Mesenchymal stem cell (in vitro differentiated cells and primary cell): Measurements from ENCODE around the gene RPTOR.

Source experiments
- DNase-seq: peaks from one replicate; pipeline ENCODE4 v3.0.0-alpha.2; 2013
- H2AFZ ChIP-seq: one replicate; pipeline ENCODE4 v1.6.1; 2013; ENCODE audit warnings: low read depth, mild to moderate bottlenecking, control low read depth, inconsistent platforms, low read length, moderate library complexity
- H2AK5ac ChIP-seq: 2 replicates; pipeline ENCODE4 v1.6.1; 2013; ENCODE audit warnings: low read length, moderate library complexity, mild to moderate bottlenecking, inconsistent platforms; ENCODE audit not compliant: severe bottlenecking
- H2BK120ac ChIP-seq: one replicate; pipeline ENCODE4 v1.6.1; 2013; ENCODE audit warnings: low read depth, mild to moderate bottlenecking, inconsistent platforms, low read length, moderate library complexity
- H2BK12ac ChIP-seq, 2 experiments: one replicate each; pipeline ENCODE4 v1.6.1; 2013; ENCODE audit warnings: inconsistent platforms in 2 of 2, low read length in 2 of 2, mild to moderate bottlenecking in 2 of 2, moderate library complexity in 2 of 2, control low read depth in 1 of 2
- H2BK15ac ChIP-seq: one replicate; pipeline ENCODE4 v1.6.1; 2013; ENCODE audit warnings: mild to moderate bottlenecking, low read depth, inconsistent platforms; ENCODE audit not compliant: poor library complexity, severe bottlenecking
- H2BK5ac ChIP-seq: 2 replicates; pipeline ENCODE4 v1.6.1; 2013; ENCODE audit warnings: low read depth, mild to moderate bottlenecking, low read length, control low read depth, inconsistent platforms; ENCODE audit not compliant: poor library complexity, severe bottlenecking
- H3K14ac ChIP-seq, 2 experiments: one replicate each; pipeline ENCODE4 v1.6.1; 2013; ENCODE audit warnings: inconsistent platforms in 2 of 2, low read length in 2 of 2, control low read depth in 1 of 2, mild to moderate bottlenecking in 1 of 2, moderate library complexity in 1 of 2
- H3K18ac ChIP-seq, 2 experiments: one replicate each; pipeline ENCODE4 v1.6.1; 2013; ENCODE audit warnings: inconsistent platforms in 2 of 2, low read length in 2 of 2, control low read depth in 1 of 2, low read depth in 1 of 2, mild to moderate bottlenecking in 1 of 2
- H3K23ac ChIP-seq, 2 experiments: one replicate each; pipeline ENCODE4 v1.6.1; 2013; ENCODE audit warnings: inconsistent platforms in 2 of 2, low read length in 2 of 2, mild to moderate bottlenecking in 2 of 2, moderate library complexity in 2 of 2, control low read depth in 1 of 2
- H3K27ac ChIP-seq: 2 replicates; pipeline ENCODE4 v1.5.1; 2013; ENCODE audit warnings: mild to moderate bottlenecking, moderate library complexity, low read length, control low read depth, inconsistent platforms; ENCODE audit not compliant: poor library complexity, severe bottlenecking
- H3K27me3 ChIP-seq, 2 experiments: 2 replicates each; pipeline versions ENCODE4 v1.6.1 to v1.7.0; 2013; ENCODE audit warnings: low read length in 2 of 2, mild to moderate bottlenecking in 2 of 2, moderate library complexity in 2 of 2, control low read depth in 1 of 2, inconsistent platforms in 1 of 2; ENCODE audit not compliant: control insufficient read depth in 1 of 2, insufficient read depth in 1 of 2
- H3K36me3 ChIP-seq, 2 experiments: 2 replicates each; pipeline versions ENCODE4 v1.6.1 to v1.7.0; 2013; ENCODE audit warnings: low read length in 2 of 2, control low read depth in 1 of 2, inconsistent platforms in 1 of 2, low read depth in 1 of 2, mild to moderate bottlenecking in 1 of 2; ENCODE audit not compliant: insufficient read depth in 2 of 2, control insufficient read depth in 1 of 2
- H3K4ac ChIP-seq, 2 experiments: one replicate each; pipeline ENCODE4 v1.6.1; 2013; ENCODE audit warnings: inconsistent platforms in 2 of 2, low read length in 2 of 2, mild to moderate bottlenecking in 2 of 2, moderate library complexity in 2 of 2, control low read depth in 1 of 2, low read depth in 1 of 2
- H3K4me1 ChIP-seq: 2 replicates; pipeline ENCODE4 v1.6.1; 2013; ENCODE audit warnings: low read depth, low read length, control low read depth; ENCODE audit not compliant: control insufficient read depth, insufficient read depth
- H3K4me2 ChIP-seq: 2 replicates; pipeline ENCODE4 v1.6.1; 2013; ENCODE audit warnings: low read length, mild to moderate bottlenecking, inconsistent platforms; ENCODE audit not compliant: poor library complexity, severe bottlenecking
- H3K4me3 ChIP-seq, 2 experiments: 2 replicates each; pipeline versions ENCODE4 v1.5.1 to v1.7.0; 2013; ENCODE audit warnings: low read length in 2 of 2, mild to moderate bottlenecking in 2 of 2, control low read depth in 1 of 2, low read depth in 1 of 2; ENCODE audit not compliant: insufficient read depth in 1 of 2
- H3K79me1 ChIP-seq: replicated peaks from 2 replicates; pipeline ENCODE4 v1.6.1; 2013; ENCODE audit warnings: mild to moderate bottlenecking, control low read depth, low read length, inconsistent platforms; ENCODE audit not compliant: poor library complexity, severe bottlenecking
- H3K9ac ChIP-seq: 2 replicates; pipeline ENCODE4 v1.7.0; 2013; ENCODE audit warnings: mild to moderate bottlenecking, low read length, moderate library complexity
- H3K9me3 ChIP-seq: 2 replicates; pipeline ENCODE4 v1.7.0; 2013; ENCODE audit warnings: mild to moderate bottlenecking, low read length; ENCODE audit not compliant: control insufficient read depth
- H4K8ac ChIP-seq: one replicate; pipeline ENCODE4 v1.6.1; 2013; ENCODE audit warnings: inconsistent platforms, mild to moderate bottlenecking, low read length, moderate library complexity
- H4K91ac ChIP-seq: one replicate; pipeline ENCODE4 v1.6.1; 2013; ENCODE audit warnings: mild to moderate bottlenecking, low read length, inconsistent platforms
- WGBS: methylation state at CpG from one replicate; pipeline ENCODE4 v1.1.7; 2013; ENCODE audit warnings: mixed read lengths; 5-methylcytosine and 5-hydroxymethylcytosine counted together

Gene RPTOR

DNA sequence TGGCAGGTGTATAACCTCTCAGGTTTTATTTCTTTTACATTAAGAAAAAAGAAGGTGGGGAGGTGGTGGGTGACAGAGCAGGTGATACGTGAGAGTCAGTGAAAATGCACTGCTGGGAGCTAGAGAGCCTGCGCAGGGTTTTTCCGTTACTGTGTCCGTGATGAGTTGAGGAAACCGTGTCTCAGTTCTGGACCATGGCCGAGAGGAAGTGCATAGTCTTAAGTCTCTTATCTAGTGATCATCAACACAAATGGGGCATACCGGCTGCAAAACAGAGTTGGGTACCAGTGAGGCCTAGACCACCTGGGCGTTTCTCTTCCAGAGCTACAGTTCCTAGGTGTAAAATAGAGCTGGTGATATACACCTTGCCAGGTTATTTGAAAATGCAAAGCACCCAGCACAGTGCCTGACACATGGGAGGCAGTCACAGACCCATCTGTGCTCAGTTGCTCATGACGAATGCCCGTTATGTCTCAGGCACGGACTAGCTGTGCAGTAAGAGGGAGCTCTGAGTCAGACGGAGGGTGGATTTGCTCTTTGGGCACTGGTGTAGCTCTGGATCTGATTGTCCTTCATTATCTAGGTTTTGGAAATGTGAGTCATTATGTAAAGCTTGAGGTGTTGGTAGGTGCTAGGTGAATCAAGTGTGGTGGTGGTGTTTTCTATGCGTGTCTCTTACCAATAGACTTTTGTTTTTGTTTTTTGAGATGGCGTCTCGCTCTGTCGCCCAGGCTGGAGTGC is 60.9 kb downstream of the RPTOR start:
- no peak overlapping the region for H3K4ac ChIP-seq
- no peak overlapping the region for H3K4me2 ChIP-seq
- H3K4me1 ChIP-seq: no peaks in the 10 kb centered on the region
- no peak overlapping the region for H3K18ac ChIP-seq
- no peak overlapping the region for H3K23ac ChIP-seq
- H2BK120ac ChIP-seq: no peak overlapping the region
- H3K4me3 ChIP-seq: no peak overlapping the region
- H3K9me3 ChIP-seq: no peaks in the 10 kb centered on the region
- no peak overlapping the region for H3K27ac ChIP-seq
- no peak overlapping the region for H2AK5ac ChIP-seq
- no peak for DNase-seq
- H2BK15ac ChIP-seq: no peak overlapping the region
- no peak overlapping the region for H4K8ac ChIP-seq
- no peak overlapping the region for H4K91ac ChIP-seq
- H3K79me1 ChIP-seq: peaks cover 46% of the 10 kb centered on the region
- no peak overlapping the region for H2AFZ ChIP-seq
- no peaks in the 10 kb centered on the region for H3K27me3 ChIP-seq
- H2BK5ac ChIP-seq: no peak overlapping the region
- no peak overlapping the region for H2BK12ac ChIP-seq
- H3K9ac ChIP-seq: no peak overlapping the region
- H3K14ac ChIP-seq: no peak overlapping the region
- H3K36me3 ChIP-seq: peaks cover 0 to 3% of the 10 kb centered on the region in 2 experiments
- WGBS: 87% methylated on average over 16 of the region's 16 CpGs

DNA sequence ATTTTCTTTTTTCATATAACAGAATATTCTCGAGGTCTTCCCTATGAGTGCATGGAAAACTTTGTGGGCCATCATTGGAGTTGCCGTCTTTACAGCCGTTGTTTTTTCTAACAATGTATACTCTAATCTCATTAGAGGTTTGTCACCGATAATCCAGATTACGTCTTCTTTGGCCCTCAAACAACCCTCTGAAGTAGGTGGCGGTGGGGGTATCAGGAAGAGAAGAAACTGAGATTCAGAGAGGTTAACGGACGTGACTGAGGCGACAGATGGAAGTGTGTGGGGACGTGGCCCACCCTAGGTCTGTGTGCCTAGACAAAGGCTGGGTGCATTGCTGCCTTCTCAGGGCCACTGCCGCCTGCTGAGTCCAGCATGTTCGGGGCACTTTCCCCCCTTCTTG is 63.7 kb downstream of the RPTOR start:
- WGBS: 98% methylated on average over 12 of the region's 12 CpGs
- no peak overlapping the region for H2BK5ac ChIP-seq

DNA sequence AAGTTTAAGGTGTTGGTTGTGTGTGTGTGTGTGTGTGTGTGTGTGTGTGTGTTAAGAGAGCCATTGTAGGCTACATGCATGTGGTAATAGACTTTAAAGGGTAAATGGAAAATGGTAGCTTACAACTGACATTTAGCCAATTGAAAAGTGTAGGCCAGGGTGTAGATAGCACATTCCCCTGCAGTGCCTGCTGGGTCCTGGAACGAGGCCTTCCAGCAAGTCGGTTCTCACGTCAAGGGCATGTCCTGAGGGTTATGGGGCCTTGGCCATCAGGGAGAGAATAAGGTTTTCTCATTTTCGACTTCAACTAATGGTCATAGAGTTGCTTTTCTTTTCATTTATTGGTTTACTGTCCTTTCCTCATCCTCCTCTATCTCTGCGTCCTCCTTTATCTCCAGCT is 65.1 kb downstream of the RPTOR start:
- H2AK5ac ChIP-seq: no peak overlapping the region
- H3K4me3 ChIP-seq: no peak overlapping the region
- no peak overlapping the region for H2BK12ac ChIP-seq
- H3K4me1 ChIP-seq: peaks cover 5% of the 10 kb centered on the region
- no peak overlapping the region for H3K18ac ChIP-seq
- no peak overlapping the region for H3K9ac ChIP-seq
- no peak overlapping the region for H3K14ac ChIP-seq
- no peak overlapping the region for H2BK5ac ChIP-seq
- H3K79me1 ChIP-seq: peaks cover 42% of the 10 kb centered on the region
- no peaks in the 10 kb centered on the region for H3K36me3 ChIP-seq
- H2BK15ac ChIP-seq: no peak overlapping the region
- H3K4me2 ChIP-seq: no peak overlapping the region
- H3K23ac ChIP-seq: no peak overlapping the region
- no peak for DNase-seq
- H3K27ac ChIP-seq: no peak overlapping the region
- no peak overlapping the region for H3K4ac ChIP-seq
- H2AFZ ChIP-seq: no peak overlapping the region
- 98% methylated on average over 5 of the region's 5 CpGs for WGBS
- H2BK120ac ChIP-seq: no peak overlapping the region
- no peaks in the 10 kb centered on the region for H3K9me3 ChIP-seq
- no peak overlapping the region for H4K8ac ChIP-seq
- no peaks in the 10 kb centered on the region for H3K27me3 ChIP-seq
- no peak overlapping the region for H4K91ac ChIP-seq

More for the DNA sequence above, 63.7 kb downstream of the RPTOR start:
- Histone ChIP-seq H3K14ac (no peak overlapping the region), H3K9ac (no peak overlapping the region), H3K4me3 (no peak overlapping the region), H2BK15ac (no peak overlapping the region), H3K4ac (no peak overlapping the region), H2BK120ac (no peak overlapping the region), H3K23ac (no peak overlapping the region), H3K4me1 (no peaks in the 10 kb centered on the region), H4K91ac (peak overlapping the region; percentile 54), H3K27ac (no peak overlapping the region), H2AFZ (no peak overlapping the region), H2BK12ac (no peak overlapping the region), H2AK5ac (no peak overlapping the region), H3K4me2 (no peak overlapping the region), H4K8ac (no peak overlapping the region), H3K79me1 (peaks cover 43% of the 10 kb centered on the region), H3K18ac (no peak overlapping the region), H3K9me3 (no peaks in the 10 kb centered on the region), H3K27me3 (no peaks in the 10 kb centered on the region), H3K36me3 (no peaks in the 10 kb centered on the region)
- no peak for DNase-seq

DNA sequence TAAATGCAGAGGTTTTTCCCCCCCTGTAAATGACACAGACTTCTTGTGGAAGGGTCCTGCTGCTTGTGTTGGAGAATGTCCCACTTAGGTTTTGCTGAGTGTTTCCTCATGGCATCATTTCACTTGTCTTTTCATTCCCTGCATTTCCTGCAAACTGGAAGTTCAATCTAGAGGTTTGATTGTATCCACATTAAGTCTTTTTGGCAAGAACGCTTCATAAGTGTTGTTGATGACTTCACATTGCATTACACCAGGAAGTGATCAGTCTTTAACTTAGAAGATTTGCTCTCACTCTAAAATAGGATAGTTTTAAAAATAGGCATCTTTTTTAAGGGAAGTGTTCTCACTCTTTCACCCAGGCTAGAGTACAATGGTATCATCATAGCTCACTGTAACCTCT is 67.2 kb downstream of the RPTOR start:
- Histone ChIP-seq H2AK5ac (no peak overlapping the region), H3K4me1 (peaks cover 6% of the 10 kb centered on the region), H3K4me3 (no peak overlapping the region), H3K9ac (no peak overlapping the region), H4K8ac (no peak overlapping the region), H2AFZ (no peak overlapping the region), H4K91ac (no peak overlapping the region), H2BK12ac (no peak overlapping the region), H3K9me3 (no peaks in the 10 kb centered on the region), H3K4me2 (no peak overlapping the region), H3K14ac (no peak overlapping the region), H3K4ac (no peak overlapping the region), H2BK120ac (no peak overlapping the region), H3K27me3 (no peaks in the 10 kb centered on the region), H3K18ac (no peak overlapping the region), H2BK15ac (no peak overlapping the region), H3K36me3 (no peaks in the 10 kb centered on the region), H2BK5ac (no peak overlapping the region), H3K27ac (no peak overlapping the region), H3K79me1 (peaks cover 47% of the 10 kb centered on the region), H3K23ac (no peak overlapping the region)
- DNase-seq: no peak
- WGBS: no CpG with 5 or more reads among the region's 1 CpG
